Measurements from ENCODE around the gene DLGAP1.

- TF ChIP-seq POLR2AphosphoS5 (IDR thresholded peaks at IDR 0.05; ENCODE audit: low read depth) (no peak), CTCF (IDR thresholded peaks at IDR 0.05; ENCODE audit: insufficient read depth, low read length) (no peak), REST (IDR thresholded peaks at IDR 0.05; ENCODE audit: insufficient replicate concordance, low read depth) (no peak)
These were observed 651.8 kb downstream of the DLGAP1 start for GRCh38 chr18:3803350-3803749.

All from HL-60 (cell line).